ENCODE measurements around the gene SLC25A25.

The SLC25A25 gene

GRCh38 chr9:128118472-128118857 lies 50.4 kb downstream of the SLC25A25 start:
- H3K4me3 ChIP-seq (replicated peaks; ENCODE audit: low read depth, low read length), result no peak overlapping the region
- no peak for DNase-seq (ENCODE audit: extremely low read depth, low read depth)
- TF ChIP-seq CTCF (IDR thresholded peaks at IDR 0.05; ENCODE audit: low read depth, low read length, missing control alignments), result no peak

DNA sequence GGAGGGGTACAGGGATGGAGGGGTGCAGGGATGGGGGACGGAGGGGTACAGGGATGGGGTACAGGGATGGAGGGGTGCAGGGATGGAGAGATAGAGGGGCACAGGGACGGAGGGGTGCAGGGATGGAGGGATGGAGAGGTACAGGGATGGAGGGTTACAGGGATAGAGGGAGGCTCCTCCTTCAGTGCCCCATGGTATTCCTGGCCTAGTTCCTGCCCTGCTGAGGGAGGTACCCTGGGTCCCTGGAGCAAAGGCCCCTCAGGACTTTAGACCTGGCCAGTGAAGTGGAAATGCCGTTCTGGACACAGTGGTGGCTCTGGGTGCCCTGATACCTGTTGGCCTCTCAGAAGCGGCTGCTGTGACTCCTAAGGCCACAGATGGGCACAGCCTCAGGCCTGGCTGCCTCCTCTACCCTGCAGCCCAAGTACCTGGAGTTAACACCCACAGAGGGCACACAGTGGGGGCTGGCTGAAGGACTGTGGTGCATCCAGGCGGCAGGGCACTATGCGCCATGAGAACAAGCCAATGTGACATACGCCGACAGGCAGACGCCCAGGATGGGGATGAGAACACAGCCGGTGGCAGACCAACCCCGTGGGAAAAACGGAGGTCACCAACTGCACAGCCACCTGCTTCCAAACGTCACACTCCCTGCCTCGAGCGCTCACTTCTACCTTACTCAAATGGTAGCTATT lies 51.1 kb downstream of the SLC25A25 start:
- no peak for TF ChIP-seq CTCF (IDR thresholded peaks at IDR 0.05; ENCODE audit: low read depth, low read length, missing control alignments)
- H3K4me3 ChIP-seq (replicated peaks; ENCODE audit: low read depth, low read length), result no peak overlapping the region
- no peak for DNase-seq (ENCODE audit: extremely low read depth, low read depth)

GRCh38 chr9:128120061-128120740 lies 52.2 kb downstream of the SLC25A25 start:
- H3K4me3 ChIP-seq (replicated peaks; ENCODE audit: low read depth, low read length), result no peak overlapping the region
- no peak for DNase-seq (ENCODE audit: extremely low read depth, low read depth)
- no peak for TF ChIP-seq CTCF (IDR thresholded peaks at IDR 0.05; ENCODE audit: low read depth, low read length, missing control alignments)

DNA sequence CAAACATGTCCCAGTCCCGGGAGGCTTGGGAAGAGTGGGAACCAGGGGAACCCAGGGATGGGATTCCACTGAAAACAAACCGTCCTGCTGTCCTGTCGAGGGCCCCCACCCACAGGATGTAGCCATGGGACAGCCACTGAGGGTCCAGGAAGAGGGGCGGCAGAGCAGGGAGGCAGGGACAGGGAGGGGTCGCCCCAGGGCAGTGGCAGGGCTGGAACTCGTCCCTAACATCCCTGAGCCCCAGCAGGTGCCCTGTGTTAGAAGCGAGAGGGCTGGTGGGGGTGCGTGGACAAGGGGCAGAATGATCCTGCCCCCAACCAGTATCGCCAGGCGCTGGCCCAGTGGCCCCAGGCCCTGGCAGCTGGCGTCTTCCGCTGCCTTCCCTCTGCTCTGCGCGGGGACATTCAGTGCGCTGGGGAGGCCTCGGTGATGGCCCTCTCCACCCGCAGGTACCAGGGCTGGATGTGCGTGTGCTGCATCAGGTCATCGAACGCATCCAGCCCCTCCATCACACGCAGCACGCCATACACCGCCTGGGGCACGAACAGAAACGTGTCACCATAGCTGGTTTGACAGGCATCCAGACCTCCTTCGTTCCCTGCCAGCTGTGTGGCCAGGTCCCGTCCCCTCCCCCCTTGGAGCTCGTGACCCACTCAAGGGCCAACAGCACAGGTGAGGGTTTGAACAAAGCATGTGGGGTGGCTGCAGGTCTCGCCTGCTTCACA lies 52.9 kb downstream of the SLC25A25 start:
- no peak overlapping the region for H3K4me3 ChIP-seq (replicated peaks; ENCODE audit: low read depth, low read length)
- no peak for TF ChIP-seq CTCF (IDR thresholded peaks at IDR 0.05; ENCODE audit: low read depth, low read length, missing control alignments)
- DNase-seq (ENCODE audit: extremely low read depth, low read depth), result no peak

GRCh38 chr9:128121466-128121810 lies 53.4 kb downstream of the SLC25A25 start:
- no peak overlapping the region for H3K4me3 ChIP-seq (replicated peaks; ENCODE audit: low read depth, low read length)
- DNase-seq (ENCODE audit: extremely low read depth, low read depth), result no peak
- TF ChIP-seq CTCF (IDR thresholded peaks at IDR 0.05; ENCODE audit: low read depth, low read length, missing control alignments), result no peak

GRCh38 chr9:128121924-128122808 lies 54.1 kb downstream of the SLC25A25 start:
- no peak for DNase-seq (ENCODE audit: extremely low read depth, low read depth)
- no peak for TF ChIP-seq CTCF (IDR thresholded peaks at IDR 0.05; ENCODE audit: low read depth, low read length, missing control alignments)
- no peak overlapping the region for H3K4me3 ChIP-seq (replicated peaks; ENCODE audit: low read depth, low read length)
